Measurements from ENCODE around the gene COPS6.

COPS6 gene

GRCh38 chr7:100111156-100111555 lies 22.4 kb downstream of the COPS6 start:
- Histone ChIP-seq H2AFZ (ENCODE audit: low read length) (no peak overlapping the region), H3K36me3 (ENCODE audit: insufficient read depth, low read length) (peaks cover 75% of the 10 kb centered on the region), H4K20me1 (ENCODE audit: insufficient read depth, low read length) (no peaks in the 10 kb centered on the region), H3K4me3 (ENCODE audit: low read depth, low read length, poor library complexity, severe bottlenecking) (no peak overlapping the region), H3K27ac (ENCODE audit: low read depth, low read length, poor library complexity, severe bottlenecking) (no peak overlapping the region), H3K9ac (ENCODE audit: low read length) (no peak overlapping the region), H3K4me2 (ENCODE audit: low read length) (no peak overlapping the region), H3K27me3 (ENCODE audit: insufficient read depth, low read length) (no peaks in the 10 kb centered on the region), H3K9me2 (ENCODE audit: low read depth, low read length) (no peaks in the 10 kb centered on the region), H3K9me3 (ENCODE audit: low read length) (no peaks in the 10 kb centered on the region), H3K4me1 (ENCODE audit: insufficient read depth, low read length, severe bottlenecking) (peaks cover 7% of the 10 kb centered on the region), H3F3A (ENCODE audit: insufficient read depth, low read length) (no peaks in the 10 kb centered on the region), H3K79me2 (ENCODE audit: insufficient read depth, low read length) (no peaks in the 10 kb centered on the region)
- TF ChIP-seq CTCF (IDR thresholded peaks at IDR 0.05; ENCODE audit: low read length): no peak

- no peak overlapping the region for H3K27ac ChIP-seq (ENCODE audit: low read depth, low read length, poor library complexity, severe bottlenecking)
- no peak overlapping the region for H3K9ac ChIP-seq (ENCODE audit: low read length)
- no peaks in the 10 kb centered on the region for H3F3A ChIP-seq (ENCODE audit: insufficient read depth, low read length)
- no peaks in the 10 kb centered on the region for H3K9me3 ChIP-seq (ENCODE audit: low read length)
- no peaks in the 10 kb centered on the region for H3K79me2 ChIP-seq (ENCODE audit: insufficient read depth, low read length)
- H3K4me2 ChIP-seq (ENCODE audit: low read length): no peak overlapping the region
- H3K4me3 ChIP-seq (ENCODE audit: low read depth, low read length, poor library complexity, severe bottlenecking): no peak overlapping the region
- TF ChIP-seq EZH2 (IDR thresholded peaks at IDR 0.05; ENCODE audit: borderline replicate concordance, low read length): no peak
- no peak; the same call in 1 of the 2 replicates for TF ChIP-seq CTCF (IDR thresholded peaks at IDR 0.05; ENCODE audit: low read length)
- peaks cover 70% of the 10 kb centered on the region for H3K36me3 ChIP-seq (ENCODE audit: insufficient read depth, low read length)
- H4K20me1 ChIP-seq (ENCODE audit: insufficient read depth, low read length): no peaks in the 10 kb centered on the region
- H3K9me2 ChIP-seq (ENCODE audit: low read depth, low read length): no peaks in the 10 kb centered on the region
- H3K27me3 ChIP-seq (ENCODE audit: insufficient read depth, low read length): no peaks in the 10 kb centered on the region
- peaks cover 7% of the 10 kb centered on the region for H3K4me1 ChIP-seq (ENCODE audit: insufficient read depth, low read length, severe bottlenecking)
- H2AFZ ChIP-seq (ENCODE audit: low read length): no peak overlapping the region
These were observed 23.1 kb downstream of the COPS6 start for GRCh38 chr7:100111914-100112313.

GRCh38 chr7:100115026-100115425 lies 26.3 kb downstream of the COPS6 start:
- no peak overlapping the region for H2AFZ ChIP-seq (ENCODE audit: low read length)
- no peaks in the 10 kb centered on the region for H3K9me2 ChIP-seq (ENCODE audit: low read depth, low read length)
- H3K36me3 ChIP-seq (ENCODE audit: insufficient read depth, low read length): peaks cover 40% of the 10 kb centered on the region
- H3K4me1 ChIP-seq (ENCODE audit: insufficient read depth, low read length, severe bottlenecking): peaks cover 10% of the 10 kb centered on the region
- no peaks in the 10 kb centered on the region for H3K27me3 ChIP-seq (ENCODE audit: insufficient read depth, low read length)
- H4K20me1 ChIP-seq (ENCODE audit: insufficient read depth, low read length): no peaks in the 10 kb centered on the region
- H3K9me3 ChIP-seq (ENCODE audit: low read length): no peaks in the 10 kb centered on the region
- H3K9ac ChIP-seq (ENCODE audit: low read length): no peak overlapping the region
- no peaks in the 10 kb centered on the region for H3F3A ChIP-seq (ENCODE audit: insufficient read depth, low read length)
- TF ChIP-seq EZH2 (IDR thresholded peaks at IDR 0.05; ENCODE audit: borderline replicate concordance, low read length): no peak
- no peak for TF ChIP-seq CTCF (IDR thresholded peaks at IDR 0.05; ENCODE audit: low read length)
- no peak overlapping the region for H3K4me3 ChIP-seq (ENCODE audit: low read depth, low read length, poor library complexity, severe bottlenecking)
- H3K79me2 ChIP-seq (ENCODE audit: insufficient read depth, low read length): no peaks in the 10 kb centered on the region
- H3K4me2 ChIP-seq (ENCODE audit: low read length): no peak overlapping the region
- no peak overlapping the region for H3K27ac ChIP-seq (ENCODE audit: low read depth, low read length, poor library complexity, severe bottlenecking)

Data from OCI-LY1 (cell line).